H9 (cell line): Measurements from ENCODE around the gene ZNF667. TPM values are rescaled to one million over a fixed set of nuclear protein-coding genes. Genes with fewer than 3 reads are reported as not detected.

Experiments
- DNase-seq: peaks from one replicate; pipeline ENCODE4 v3.0.0-alpha.2; 2017
- H2AFZ ChIP-seq: one replicate; pipeline ENCODE4 v1.6.1; 2013; ENCODE audit warnings: mild to moderate bottlenecking, low read length, control low read depth, moderate library complexity
- H2AK5ac ChIP-seq: 2 replicates; pipeline ENCODE4 v1.6.1; 2013; ENCODE audit warnings: low read length, control low read depth, mixed read lengths; ENCODE audit not compliant: insufficient read length
- H2BK120ac ChIP-seq: one replicate; pipeline ENCODE4 v1.6.1; 2013; ENCODE audit warnings: low read depth, mild to moderate bottlenecking, low read length, control low read depth, inconsistent platforms; ENCODE audit not compliant: poor library complexity, severe bottlenecking
- H2BK12ac ChIP-seq: 2 replicates; pipeline ENCODE4 v1.6.1; 2013; ENCODE audit warnings: low read length, control low read depth, mixed read lengths, low read depth; ENCODE audit not compliant: insufficient read length
- H2BK15ac ChIP-seq: 2 replicates; pipeline ENCODE4 v1.6.1; 2013; ENCODE audit warnings: low read depth, low read length, control low read depth
- H2BK20ac ChIP-seq: one replicate; pipeline ENCODE4 v1.6.1; 2013; ENCODE audit warnings: low read depth, mild to moderate bottlenecking, low read length, control low read depth, inconsistent platforms; ENCODE audit not compliant: poor library complexity, severe bottlenecking
- H2BK5ac ChIP-seq: 2 replicates; pipeline ENCODE4 v1.6.1; 2013; ENCODE audit warnings: low read length, control low read depth, mixed read lengths; ENCODE audit not compliant: insufficient read length
- H3K14ac ChIP-seq: 2 replicates; pipeline ENCODE4 v1.6.1; 2013; ENCODE audit warnings: low read length, control low read depth; ENCODE audit not compliant: insufficient read depth
- H3K18ac ChIP-seq: 2 replicates; pipeline ENCODE4 v1.6.1; 2013; ENCODE audit warnings: low read depth, mild to moderate bottlenecking, mixed read lengths, low read length, control low read depth; ENCODE audit not compliant: insufficient read length
- H3K23ac ChIP-seq: 2 replicates; pipeline ENCODE4 v1.6.1; 2013; ENCODE audit warnings: low read length, control low read depth, mixed read lengths, low read depth; ENCODE audit not compliant: insufficient read length
- H3K23me2 ChIP-seq: 2 replicates; pipeline ENCODE4 v1.6.1; 2013; ENCODE audit warnings: low read depth, mild to moderate bottlenecking, mixed read lengths, low read length, control low read depth; ENCODE audit not compliant: insufficient read length, poor library complexity, severe bottlenecking
- H3K27ac ChIP-seq: 2 replicates; pipeline ENCODE4 v1.5.1; 2013; ENCODE audit warnings: low read length, control low read depth, mixed read lengths, low read depth; ENCODE audit not compliant: insufficient read length
- H3K27me3 ChIP-seq: 2 replicates; pipeline ENCODE4 v1.6.1; 2013; ENCODE audit warnings: low read length, control low read depth, inconsistent platforms; ENCODE audit not compliant: insufficient read depth
- H3K4ac ChIP-seq: 2 replicates; pipeline ENCODE4 v1.6.1; 2013; ENCODE audit warnings: low read depth, mild to moderate bottlenecking, control low read depth, inconsistent platforms, low read length, moderate library complexity
- H3K4me1 ChIP-seq: 2 replicates; pipeline ENCODE4 v1.6.1; 2013; ENCODE audit warnings: low read length, control low read depth, inconsistent platforms; ENCODE audit not compliant: insufficient read depth
- H3K4me2 ChIP-seq: 2 replicates; pipeline ENCODE4 v1.6.1; 2013; ENCODE audit warnings: low read length, control low read depth, mixed read lengths; ENCODE audit not compliant: insufficient read length, insufficient read depth
- H3K56ac ChIP-seq: 2 replicates; pipeline ENCODE4 v1.6.1; 2013; ENCODE audit warnings: low read depth, mild to moderate bottlenecking, mixed read lengths, low read length, control low read depth; ENCODE audit not compliant: insufficient read length
- H3K79me1 ChIP-seq: 2 replicates; pipeline ENCODE4 v1.6.1; 2013; ENCODE audit warnings: low read depth, mild to moderate bottlenecking, moderate library complexity, low read length, control low read depth, inconsistent platforms; ENCODE audit not compliant: insufficient read depth, poor library complexity, severe bottlenecking
- H3K79me2 ChIP-seq: 2 replicates; pipeline ENCODE4 v1.6.1; 2013; ENCODE audit warnings: low read length, control low read depth, inconsistent platforms; ENCODE audit not compliant: insufficient read depth
- H3K9ac ChIP-seq: 2 replicates; pipeline ENCODE4 v1.6.1; 2013; ENCODE audit warnings: low read length, control low read depth, mixed read lengths; ENCODE audit not compliant: insufficient read length; ENCODE audit errors: extremely low read depth
- H3K9me3 ChIP-seq: one replicate; pipeline ENCODE4 v1.6.1; 2013; ENCODE audit warnings: low read depth, low read length, inconsistent platforms; ENCODE audit not compliant: control insufficient read depth
- H3T11ph ChIP-seq: one replicate; pipeline ENCODE4 v1.6.1; 2013; ENCODE audit warnings: mild to moderate bottlenecking, low read length, control low read depth, inconsistent platforms
- H4K20me1 ChIP-seq: one replicate; pipeline ENCODE4 v1.6.1; 2013; ENCODE audit not compliant: control insufficient read depth, insufficient read length, insufficient read depth
- H4K5ac ChIP-seq: 2 replicates; pipeline ENCODE4 v1.6.1; 2013; ENCODE audit warnings: low read depth, mild to moderate bottlenecking, mixed read lengths, low read length, control low read depth; ENCODE audit not compliant: insufficient read length
- H4K8ac ChIP-seq: replicated peaks from 2 replicates; pipeline ENCODE4 v1.6.1; 2013; ENCODE audit warnings: low read length, control low read depth, mixed read lengths, low read depth; ENCODE audit not compliant: insufficient read length
- H4K91ac ChIP-seq: 2 replicates; pipeline ENCODE4 v1.6.1; 2013; ENCODE audit warnings: low read depth, mild to moderate bottlenecking, moderate library complexity, mixed read lengths, low read length, control low read depth; ENCODE audit not compliant: insufficient read length
- H3K27ac Mint-ChIP-seq, 3 experiments: 2 replicates in 2 of 3; 3 replicates in 1 of 3; pipeline ENCODE4 v1.8.0; 2020 to 2021; ENCODE audit warnings: mixed read lengths in 3 of 3, mild to moderate bottlenecking in 1 of 3, moderate library complexity in 1 of 3
- H3K27me3 Mint-ChIP-seq: 2 replicates; pipeline ENCODE4 v1.8.0; 2021; ENCODE audit warnings: low read depth, mild to moderate bottlenecking, moderate library complexity, mixed read lengths
- H3K36me3 Mint-ChIP-seq, 3 experiments: 2 replicates in 2 of 3; 3 replicates in 1 of 3; pipeline ENCODE4 v1.8.0; 2020 to 2021; ENCODE audit warnings: low read depth in 3 of 3, mixed read lengths in 3 of 3; ENCODE audit not compliant: insufficient read depth in 1 of 3
- H3K4me1 Mint-ChIP-seq, 2 experiments: 2 replicates each; pipeline ENCODE4 v1.8.0; 2020; ENCODE audit warnings: mixed read lengths in 2 of 2
- H3K4me3 Mint-ChIP-seq, 2 experiments: 2 replicates in 1 of 2; 3 replicates in 1 of 2; pipeline ENCODE4 v1.8.0; 2020 to 2021; ENCODE audit warnings: mild to moderate bottlenecking in 2 of 2, mixed read lengths in 2 of 2, moderate library complexity in 1 of 2
- H3K9me3 Mint-ChIP-seq, 2 experiments: 2 replicates in 1 of 2; 3 replicates in 1 of 2; pipeline ENCODE4 v1.8.0; 2020; ENCODE audit warnings: mild to moderate bottlenecking in 2 of 2, mixed read lengths in 2 of 2, moderate library complexity in 1 of 2
- WGBS: extraction: QIAGEN DNeasy Blood & Tissue Kit; methylation state at CpG from one replicate; pipeline ENCODE4 v1.1.7; 2013; ENCODE audit warnings: missing lambda C conversion rate, low lambda C conversion rate, mixed read lengths; ENCODE audit not compliant: insufficient read length; ENCODE audit errors: extremely low coverage; 5-methylcytosine and 5-hydroxymethylcytosine counted together
- total RNA-seq: library from RNA; stranded (reverse); gene quantifications from 2 replicates; pipeline ENCODE4 v1.2.1, GENCODE V29; 2021
- TF ChIP-seq, protein P1 (sequence below): fragments of 200-600 bp; sonication (generic); conservative IDR thresholded peaks from 3 replicates; pipeline ENCODE4 v1.8.0; 2021; ENCODE audit warnings: antibody characterized with exemption, mild to moderate bottlenecking

Gene ZNF667
- total RNA-seq, 1 experiment from 2014 or later: not detected

GRCh38 chr19:56423276-56423984 lies 53.7 kb downstream of the ZNF667 start:
- Histone ChIP-seq H3K27me3 (no peaks in the 10 kb centered on the region), H3K9ac (no peak overlapping the region), H4K5ac (no peak overlapping the region), H2AFZ (no peak overlapping the region), H3K23ac (no peak overlapping the region), H2BK5ac (no peak overlapping the region), H3K4me2 (no peak overlapping the region), H3K56ac (no peak overlapping the region), H3K4me1 (no peaks in the 10 kb centered on the region), H2BK15ac (no peak overlapping the region), H3K9me3 (peaks cover 72% of the 10 kb centered on the region), H2AK5ac (no peak overlapping the region), H4K91ac (no peak overlapping the region), H3K4ac (no peak overlapping the region), H2BK120ac (no peak overlapping the region), H3K14ac (no peak overlapping the region), H2BK12ac (no peak overlapping the region), H3K18ac (no peak overlapping the region), H4K8ac (no peak overlapping the region), H3K79me2 (no peaks in the 10 kb centered on the region), H3K79me1 (no peaks in the 10 kb centered on the region), H3K27ac (no peak overlapping the region), H4K20me1 (no peaks in the 10 kb centered on the region), H3T11ph (no peak overlapping the region), H2BK20ac (no peak overlapping the region), H3K23me2 (no peaks in the 10 kb centered on the region)
- Mint-ChIP-seq H3K27ac (no peak overlapping the region), H3K27me3 (peaks cover 6% of the 10 kb centered on the region), H3K4me1 (no peaks in the 10 kb centered on the region), H3K36me3 (peaks cover 54 to 71% (median 63%) of the 10 kb centered on the region in 3 experiments), H3K9me3 (peaks cover 93 to 98% of the 10 kb centered on the region in 2 experiments), H3K4me3 (no peak overlapping the region)
- no peak for DNase-seq
- TF ChIP-seq, protein P1, sequence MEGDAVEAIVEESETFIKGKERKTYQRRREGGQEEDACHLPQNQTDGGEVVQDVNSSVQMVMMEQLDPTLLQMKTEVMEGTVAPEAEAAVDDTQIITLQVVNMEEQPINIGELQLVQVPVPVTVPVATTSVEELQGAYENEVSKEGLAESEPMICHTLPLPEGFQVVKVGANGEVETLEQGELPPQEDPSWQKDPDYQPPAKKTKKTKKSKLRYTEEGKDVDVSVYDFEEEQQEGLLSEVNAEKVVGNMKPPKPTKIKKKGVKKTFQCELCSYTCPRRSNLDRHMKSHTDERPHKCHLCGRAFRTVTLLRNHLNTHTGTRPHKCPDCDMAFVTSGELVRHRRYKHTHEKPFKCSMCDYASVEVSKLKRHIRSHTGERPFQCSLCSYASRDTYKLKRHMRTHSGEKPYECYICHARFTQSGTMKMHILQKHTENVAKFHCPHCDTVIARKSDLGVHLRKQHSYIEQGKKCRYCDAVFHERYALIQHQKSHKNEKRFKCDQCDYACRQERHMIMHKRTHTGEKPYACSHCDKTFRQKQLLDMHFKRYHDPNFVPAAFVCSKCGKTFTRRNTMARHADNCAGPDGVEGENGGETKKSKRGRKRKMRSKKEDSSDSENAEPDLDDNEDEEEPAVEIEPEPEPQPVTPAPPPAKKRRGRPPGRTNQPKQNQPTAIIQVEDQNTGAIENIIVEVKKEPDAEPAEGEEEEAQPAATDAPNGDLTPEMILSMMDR: no peak
- no CpG with 5 or more reads among the region's 5 CpGs for WGBS
